WTC11 (cell line): ENCODE measurements around the gene SBF2.

Source experiments
- ATF3 ChIP-seq: sonication (generic); formaldehyde crosslinking; conservative IDR thresholded peaks from 2 replicates; pipeline ENCODE4 v1.8.1; 2022; ENCODE audit warnings: mild to moderate bottlenecking, missing genetic modification reagents
- ATF6 ChIP-seq: sonication (generic); formaldehyde crosslinking; IDR thresholded peaks from 2 replicates; pipeline ENCODE4 v1.8.1; 2023; ENCODE audit warnings: mild to moderate bottlenecking, missing genetic modification reagents
- CBFB ChIP-seq: sonication (generic); formaldehyde crosslinking; IDR thresholded peaks from 2 replicates; pipeline ENCODE4 v1.8.1; 2022; ENCODE audit warnings: mild to moderate bottlenecking, low read depth, missing genetic modification reagents
- CTCF ChIP-seq: fragments of 200-600 bp; IDR thresholded peaks from 2 replicates; pipeline ENCODE4 v1.8.0; 2022; ENCODE audit warnings: antibody characterized with exemption
- ESRRA ChIP-seq: sonication (generic); formaldehyde crosslinking; IDR thresholded peaks from 2 replicates; pipeline ENCODE4 v1.8.1; 2022; ENCODE audit warnings: mild to moderate bottlenecking, missing genetic modification reagents, borderline replicate concordance
- FOXJ3 ChIP-seq: sonication (generic); formaldehyde crosslinking; IDR thresholded peaks from 2 replicates; pipeline ENCODE4 v1.9.0; 2021; ENCODE audit warnings: missing genetic modification reagents, mild to moderate bottlenecking, borderline replicate concordance
- HMGXB4 ChIP-seq: sonication (generic); formaldehyde crosslinking; IDR thresholded peaks from 2 replicates; pipeline ENCODE4 v1.8.1; 2023; ENCODE audit warnings: mild to moderate bottlenecking, moderate library complexity, missing genetic modification reagents
- KAT7 ChIP-seq: sonication (generic); formaldehyde crosslinking; IDR thresholded peaks from 2 replicates; pipeline ENCODE4 v1.8.1; 2023; ENCODE audit warnings: missing genetic modification reagents, mild to moderate bottlenecking, borderline replicate concordance
- PRDM15 ChIP-seq: sonication (generic); formaldehyde crosslinking; IDR thresholded peaks from 2 replicates; pipeline ENCODE4 v1.8.0; 2022; ENCODE audit warnings: missing genetic modification reagents
- ZNF121 ChIP-seq: sonication (generic); formaldehyde crosslinking; IDR thresholded peaks from 2 replicates; pipeline ENCODE4 v1.8.0; 2023; ENCODE audit warnings: missing genetic modification reagents

GRCh38 chr11:9838229-9838628, 455.8 kb downstream of the SBF2 start:
- TF ChIP-seq KAT7 (CRISPR knock-in tag) (no peak), ATF3 (no peak), CBFB (CRISPR knock-in tag) (no peak), CTCF (no peak), PRDM15 (CRISPR knock-in tag) (no peak), ESRRA (CRISPR knock-in tag) (no peak), HMGXB4 (no peak), ZNF121 (CRISPR knock-in tag) (no peak), FOXJ3 (CRISPR knock-in tag) (no peak), ATF6 (CRISPR knock-in tag) (no peak)
